Astrocyte (in vitro differentiated cells and primary cell): Measurements from ENCODE around the gene MRPL47. TPM values are rescaled to one million over a fixed set of nuclear protein-coding genes. Genes with fewer than 3 reads are reported as not detected.
A peak's percentile ranks its signal among the peaks of the same experiment; 100 is the strongest.

Source experiments
- DNase-seq: peaks from one replicate; pipeline ENCODE4 v3.0.0-alpha.2; 2010; ENCODE audit warnings: low read depth
- FAIRE-seq: peaks from 2 replicates; lab custom pipeline; 2011; peaks lifted over from hg19 to GRCh38; lab: Jason Lieb, UNC
- H2AFZ ChIP-seq: 2 replicates; pipeline ENCODE4 v1.6.0; 2012; ENCODE audit warnings: low read depth, low read length, inconsistent platforms
- H3K27ac ChIP-seq: 2 replicates; pipeline ENCODE4 v1.5.1; 2011; ENCODE audit warnings: low read depth, low read length, inconsistent platforms
- H3K27me3 ChIP-seq: 2 replicates; pipeline ENCODE4 v1.6.0; 2011; ENCODE audit warnings: low read length, inconsistent platforms; ENCODE audit not compliant: insufficient read depth
- H3K36me3 ChIP-seq: 2 replicates; pipeline ENCODE4 v1.5.1; 2011; ENCODE audit warnings: low read length, inconsistent platforms; ENCODE audit not compliant: insufficient read depth
- H3K4me1 ChIP-seq: 2 replicates; pipeline ENCODE4 v1.5.1; 2011; ENCODE audit warnings: low read length, inconsistent platforms; ENCODE audit not compliant: insufficient read depth
- H3K4me2 ChIP-seq: 2 replicates; pipeline ENCODE4 v1.6.0; 2012; ENCODE audit warnings: low read length, inconsistent platforms
- H3K4me3 ChIP-seq: 2 replicates; pipeline ENCODE4 v1.5.1; 2011; ENCODE audit warnings: low read depth, mild to moderate bottlenecking, low read length, inconsistent platforms; ENCODE audit not compliant: insufficient read depth
- H3K79me2 ChIP-seq: 2 replicates; pipeline ENCODE4 v1.6.0; 2012; ENCODE audit warnings: mild to moderate bottlenecking, low read length, inconsistent platforms; ENCODE audit not compliant: insufficient read depth
- H3K9ac ChIP-seq: 2 replicates; pipeline ENCODE4 v1.6.0; 2012; ENCODE audit warnings: mild to moderate bottlenecking, low read length, inconsistent platforms
- H3K9me3 ChIP-seq: 2 replicates; pipeline ENCODE4 v1.5.1; 2012; ENCODE audit warnings: low read depth, mild to moderate bottlenecking, low read length, inconsistent platforms; ENCODE audit not compliant: insufficient read depth
- H4K20me1 ChIP-seq: 2 replicates; pipeline ENCODE4 v1.6.0; 2012; ENCODE audit warnings: low read length, inconsistent platforms; ENCODE audit not compliant: insufficient read depth
- H3K27ac Mint-ChIP-seq: one replicate; pipeline ENCODE4 v1.8.0; 2021; ENCODE audit warnings: mild to moderate bottlenecking, mixed read lengths; ENCODE audit not compliant: unreplicated experiment
- H3K27me3 Mint-ChIP-seq: one replicate; pipeline ENCODE4 v1.8.0; 2021; ENCODE audit warnings: low read depth, mixed read lengths; ENCODE audit not compliant: unreplicated experiment
- H3K36me3 Mint-ChIP-seq: one replicate; pipeline ENCODE4 v1.8.0; 2021; ENCODE audit warnings: low read depth, mixed read lengths; ENCODE audit not compliant: unreplicated experiment
- H3K4me1 Mint-ChIP-seq: one replicate; pipeline ENCODE4 v1.8.0; 2021; ENCODE audit warnings: low read depth, mixed read lengths; ENCODE audit not compliant: unreplicated experiment
- H3K4me3 Mint-ChIP-seq: one replicate; pipeline ENCODE4 v1.8.0; 2021; ENCODE audit warnings: mild to moderate bottlenecking, moderate library complexity, mixed read lengths; ENCODE audit not compliant: unreplicated experiment
- H3K9me3 Mint-ChIP-seq: one replicate; pipeline ENCODE4 v1.8.0; 2021; ENCODE audit warnings: mild to moderate bottlenecking, mixed read lengths; ENCODE audit not compliant: unreplicated experiment
- CTCF ChIP-seq: IDR thresholded peaks from 2 replicates; pipeline ENCODE4 v1.5.1; 2011; ENCODE audit warnings: low read depth, mild to moderate bottlenecking, inconsistent platforms, low read length, moderate library complexity; ENCODE audit not compliant: insufficient read depth
- EZH2 ChIP-seq: IDR thresholded peaks from 2 replicates; pipeline ENCODE4 v1.6.1; 2012; ENCODE audit warnings: mild to moderate bottlenecking, low read length, inconsistent platforms; ENCODE audit not compliant: insufficient read depth
- total RNA-seq: library from RNA; stranded (reverse); gene quantifications from 2 replicates; pipeline ENCODE4 v1.2.1, GENCODE V29; 2021

MRPL47 gene
- total RNA-seq, 1 donor from 2014 or later, result 45.9 TPM

DNA sequence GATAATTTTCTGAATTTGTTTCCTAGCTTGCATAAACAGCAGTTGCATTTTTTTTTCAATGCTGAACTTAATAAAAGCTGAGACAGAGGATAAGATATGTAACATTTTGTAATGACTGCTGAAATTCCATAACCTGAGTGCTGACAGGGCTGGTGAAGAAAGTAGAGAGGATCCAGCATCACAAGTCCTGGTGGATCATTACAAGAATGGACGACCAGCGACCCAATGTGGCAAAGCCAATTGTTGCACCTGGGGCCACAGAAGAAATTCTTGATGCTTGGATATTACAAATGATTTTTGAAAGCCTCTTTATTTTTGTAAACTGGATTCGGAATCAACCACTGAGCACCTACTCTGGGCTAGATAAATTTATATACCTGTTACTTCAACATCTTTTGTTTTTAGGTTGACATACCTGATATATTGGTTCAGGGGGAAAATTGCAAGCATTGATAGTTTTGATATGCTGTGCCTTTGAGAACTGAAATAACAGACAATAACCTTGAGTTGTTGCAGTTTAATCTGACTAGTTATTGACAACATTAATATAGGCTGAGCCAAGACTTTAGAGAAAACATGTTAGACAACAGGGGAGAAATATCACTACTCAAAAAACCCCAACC is 45.6 kb downstream of the MRPL47 start:
- peak; percentile 46 for DNase-seq
- Histone ChIP-seq H3K36me3 (no peaks in the 10 kb centered on the region), H4K20me1 (peaks cover 5% of the 10 kb centered on the region), H3K9ac (no peak overlapping the region), H3K4me3 (no peak overlapping the region), H3K27ac (no peak overlapping the region), H3K27me3 (no peaks in the 10 kb centered on the region), H3K79me2 (peaks cover 6% of the 10 kb centered on the region), H3K4me2 (no peak overlapping the region), H3K4me1 (peaks cover 3% of the 10 kb centered on the region), H2AFZ (no peak overlapping the region), H3K9me3 (no peaks in the 10 kb centered on the region)
- H3K27me3 Mint-ChIP-seq, result no peaks in the 10 kb centered on the region
- H3K4me1 Mint-ChIP-seq, result peaks cover 4% of the 10 kb centered on the region
- no peak overlapping the region for H3K27ac Mint-ChIP-seq
- FAIRE-seq, result peak; percentile 37
- TF ChIP-seq CTCF, result peak; percentile 99
- no peak for TF ChIP-seq EZH2
- H3K4me3 Mint-ChIP-seq, result no peak overlapping the region
- H3K9me3 Mint-ChIP-seq, result no peaks in the 10 kb centered on the region
- no peaks in the 10 kb centered on the region for H3K36me3 Mint-ChIP-seq

DNA sequence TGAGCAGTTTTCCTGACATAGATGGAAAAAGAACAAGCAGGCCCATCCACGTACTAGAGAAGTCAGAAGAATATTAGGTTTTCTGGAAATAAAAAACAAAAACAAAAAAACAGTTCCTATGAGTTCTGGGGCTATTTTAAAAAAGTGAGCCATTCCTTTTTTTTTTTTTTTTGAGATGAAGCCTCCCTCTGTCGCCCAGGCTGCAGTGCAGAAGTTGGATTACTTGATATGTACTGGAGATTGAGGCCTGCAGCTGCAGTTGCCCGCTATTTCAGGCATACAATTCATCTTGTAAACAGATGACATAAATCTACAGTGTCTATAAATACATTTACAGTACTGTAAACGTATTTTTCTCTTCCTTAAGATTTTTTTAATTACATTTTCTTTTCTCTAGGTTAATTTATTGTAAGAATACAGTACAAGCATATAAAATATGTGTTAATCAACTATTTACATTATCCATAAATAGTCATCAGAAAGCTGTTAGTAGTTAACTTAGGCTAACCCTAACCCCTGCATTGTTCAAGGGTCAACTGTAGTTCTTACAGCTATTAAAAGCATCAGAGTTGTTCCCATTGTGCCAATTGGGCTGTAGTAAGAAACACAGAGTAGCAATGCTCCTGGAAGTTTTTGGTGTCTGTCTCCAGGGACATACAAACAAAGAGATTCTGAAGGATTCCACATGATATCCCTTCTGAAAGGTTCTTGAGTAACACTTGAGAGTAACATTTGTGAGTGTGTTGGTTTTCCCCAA is 52.9 kb downstream of the MRPL47 start:
- Histone ChIP-seq H2AFZ (no peak overlapping the region), H3K4me3 (no peak overlapping the region), H3K36me3 (no peaks in the 10 kb centered on the region), H4K20me1 (no peaks in the 10 kb centered on the region), H3K79me2 (no peaks in the 10 kb centered on the region), H3K4me1 (no peaks in the 10 kb centered on the region), H3K4me2 (no peak overlapping the region), H3K9ac (no peak overlapping the region), H3K9me3 (no peaks in the 10 kb centered on the region), H3K27ac (no peak overlapping the region), H3K27me3 (no peaks in the 10 kb centered on the region)
- DNase-seq, result no peak
- Mint-ChIP-seq H3K4me3 (no peak overlapping the region), H3K27ac (no peak overlapping the region), H3K36me3 (no peaks in the 10 kb centered on the region), H3K27me3 (no peaks in the 10 kb centered on the region), H3K9me3 (no peaks in the 10 kb centered on the region), H3K4me1 (peaks cover 5% of the 10 kb centered on the region)
- TF ChIP-seq CTCF, result no peak
- TF ChIP-seq EZH2, result no peak
- no peak for FAIRE-seq

DNA sequence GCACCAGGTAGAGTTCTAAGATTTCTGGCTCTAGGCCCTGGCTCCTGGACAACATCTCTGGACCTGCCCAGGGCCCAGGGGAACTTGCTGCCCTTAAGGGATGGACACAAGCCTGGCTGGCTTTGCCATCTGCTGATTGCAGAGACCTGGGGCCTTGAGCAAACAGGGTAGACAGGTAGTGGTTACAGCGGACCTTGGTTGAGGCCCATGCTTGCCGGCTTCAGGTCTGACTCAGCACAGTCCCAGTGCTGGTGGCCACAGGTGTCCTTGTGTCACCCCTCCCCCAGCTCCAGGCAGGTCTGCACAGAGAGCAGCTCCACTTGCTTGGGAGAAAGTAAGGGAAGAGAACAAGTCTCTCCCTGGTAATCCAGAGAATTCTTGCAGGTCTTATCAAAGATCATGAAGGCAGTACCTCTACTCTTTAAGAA is 57.6 kb downstream of the MRPL47 start:
- Histone ChIP-seq H3K4me3 (no peak overlapping the region), H3K9me3 (no peaks in the 10 kb centered on the region), H3K27ac (no peak overlapping the region), H3K4me1 (peaks cover 4% of the 10 kb centered on the region), H3K4me2 (no peak overlapping the region), H2AFZ (no peak overlapping the region), H3K9ac (no peak overlapping the region), H3K79me2 (no peaks in the 10 kb centered on the region), H3K27me3 (no peaks in the 10 kb centered on the region), H3K36me3 (no peaks in the 10 kb centered on the region), H4K20me1 (no peaks in the 10 kb centered on the region)
- no peak overlapping the region for H3K27ac Mint-ChIP-seq
- peaks cover 15% of the 10 kb centered on the region for H3K4me1 Mint-ChIP-seq
- DNase-seq (no peak), FAIRE-seq (no peak)
- H3K36me3 Mint-ChIP-seq, result no peaks in the 10 kb centered on the region
- no peak for TF ChIP-seq CTCF
- TF ChIP-seq EZH2, result no peak
- H3K4me3 Mint-ChIP-seq, result no peak overlapping the region
- no peaks in the 10 kb centered on the region for H3K27me3 Mint-ChIP-seq
- peaks cover 9% of the 10 kb centered on the region for H3K9me3 Mint-ChIP-seq
